HL-60 (cell line): ENCODE measurements around the gene ESRRB.

ENCODE experiments used
- CTCF ChIP-seq: IDR thresholded peaks from one replicate; pipeline ENCODE4 v1.5.1; 2011; ENCODE audit warnings: low read length, control low read depth, inconsistent platforms; ENCODE audit not compliant: insufficient read depth
- POLR2AphosphoS5 ChIP-seq: IDR thresholded peaks from 2 replicates; pipeline ENCODE4 v1.6.1; 2012; ENCODE audit warnings: low read depth
- REST ChIP-seq: IDR thresholded peaks from 2 replicates; pipeline ENCODE4 v1.6.1; 2012; ENCODE audit warnings: low read depth; ENCODE audit not compliant: insufficient replicate concordance

GRCh38 chr14:76488551-76488950 lies 112.6 kb downstream of the ESRRB start:
- TF ChIP-seq CTCF (no peak), POLR2AphosphoS5 (no peak), REST (no peak)
